Jurkat, Clone E6-1 (cell line): ENCODE results near the gene RFPL4A.

ENCODE experiments used
- DNase-seq: peaks from one replicate; pipeline ENCODE4 v3.0.0-alpha.2; 2011; ENCODE audit warnings: low read depth, low spot score
- H3K4me3 ChIP-seq: 2 replicates; pipeline ENCODE4 v1.5.1; 2011; ENCODE audit warnings: mild to moderate bottlenecking, low read length, control low read depth, moderate library complexity

The RFPL4A gene

DNA sequence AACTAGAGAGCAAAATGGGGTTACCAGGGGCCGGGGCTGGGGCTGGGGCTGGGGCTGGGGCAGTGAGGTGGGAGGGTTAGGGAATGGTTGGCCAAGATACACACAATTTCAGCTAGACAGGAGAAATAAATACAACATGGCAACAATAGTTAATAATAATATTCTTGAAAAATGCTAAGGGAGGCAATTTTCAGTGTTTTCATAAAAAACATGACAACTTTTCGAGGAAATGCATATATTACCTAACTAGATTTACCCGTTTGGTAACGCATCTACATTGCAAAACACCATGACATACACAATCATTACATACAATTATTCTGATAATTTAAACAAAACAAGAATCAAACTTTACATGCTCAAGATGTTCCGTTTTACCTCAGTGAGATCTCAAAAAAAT, 22.2 kb downstream of the RFPL4A start:
- no peak for DNase-seq
- H3K4me3 ChIP-seq, result no peak overlapping the region

DNA sequence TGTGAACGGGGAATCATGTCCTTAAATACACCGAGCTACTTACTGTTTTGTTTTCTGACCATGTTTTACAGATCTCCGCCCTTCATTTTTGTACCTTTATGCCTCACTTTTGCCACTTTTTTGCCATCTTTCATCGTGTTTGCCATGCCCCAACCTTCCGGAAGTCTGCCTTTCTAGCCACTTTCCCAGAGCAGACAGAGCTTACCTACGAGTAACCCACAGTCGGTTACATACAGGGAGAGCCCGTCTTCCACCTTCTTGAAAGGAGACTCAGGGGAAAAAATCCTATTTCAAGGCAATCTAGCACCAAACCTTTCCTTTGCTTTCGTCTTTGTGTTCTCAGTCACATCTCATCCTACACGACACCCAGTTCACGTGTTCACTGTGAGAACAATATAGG, 36.1 kb downstream of the RFPL4A start:
- DNase-seq, result no peak
- H3K4me3 ChIP-seq, result no peak overlapping the region

DNA sequence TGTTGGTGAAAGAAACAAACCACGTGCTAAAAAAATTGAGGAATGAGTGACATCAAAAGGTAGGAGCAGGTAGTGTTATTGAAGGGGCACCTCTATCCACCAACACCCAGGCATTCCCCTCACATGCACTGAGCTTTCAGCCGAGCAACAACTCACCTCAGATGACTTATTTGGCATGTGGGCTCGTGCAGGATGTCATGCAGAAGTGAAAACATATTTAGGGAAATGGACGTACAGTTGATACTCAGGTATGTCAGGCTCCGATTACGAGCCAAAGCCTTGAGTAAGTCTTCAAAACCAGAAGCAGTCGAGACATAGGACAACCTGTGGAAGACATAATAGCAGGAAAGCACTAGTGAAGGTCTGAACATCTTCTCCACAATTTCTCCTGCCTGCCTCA, 42.5 kb downstream of the RFPL4A start:
- H3K4me3 ChIP-seq, result no peak overlapping the region
- no peak for DNase-seq

DNA sequence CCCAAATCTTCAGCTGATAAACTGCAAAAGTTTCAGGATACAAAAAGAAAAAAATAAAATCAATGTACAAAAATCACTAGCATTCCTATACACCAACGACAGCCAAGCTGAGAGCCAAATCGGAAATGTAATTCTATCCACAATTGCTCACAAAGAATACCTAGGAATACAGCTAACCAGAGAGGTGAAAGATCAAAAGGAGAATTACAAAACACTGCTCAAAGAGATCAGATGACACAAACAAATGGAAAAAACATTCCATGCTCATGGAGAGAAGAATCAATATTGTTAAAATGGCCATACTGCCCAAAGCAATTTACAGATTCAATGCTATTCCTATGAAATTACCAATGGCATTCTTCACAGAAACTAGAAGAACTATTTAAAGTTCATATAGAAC, 43.4 kb downstream of the RFPL4A start:
- no peak for DNase-seq
- no peak overlapping the region for H3K4me3 ChIP-seq

DNA sequence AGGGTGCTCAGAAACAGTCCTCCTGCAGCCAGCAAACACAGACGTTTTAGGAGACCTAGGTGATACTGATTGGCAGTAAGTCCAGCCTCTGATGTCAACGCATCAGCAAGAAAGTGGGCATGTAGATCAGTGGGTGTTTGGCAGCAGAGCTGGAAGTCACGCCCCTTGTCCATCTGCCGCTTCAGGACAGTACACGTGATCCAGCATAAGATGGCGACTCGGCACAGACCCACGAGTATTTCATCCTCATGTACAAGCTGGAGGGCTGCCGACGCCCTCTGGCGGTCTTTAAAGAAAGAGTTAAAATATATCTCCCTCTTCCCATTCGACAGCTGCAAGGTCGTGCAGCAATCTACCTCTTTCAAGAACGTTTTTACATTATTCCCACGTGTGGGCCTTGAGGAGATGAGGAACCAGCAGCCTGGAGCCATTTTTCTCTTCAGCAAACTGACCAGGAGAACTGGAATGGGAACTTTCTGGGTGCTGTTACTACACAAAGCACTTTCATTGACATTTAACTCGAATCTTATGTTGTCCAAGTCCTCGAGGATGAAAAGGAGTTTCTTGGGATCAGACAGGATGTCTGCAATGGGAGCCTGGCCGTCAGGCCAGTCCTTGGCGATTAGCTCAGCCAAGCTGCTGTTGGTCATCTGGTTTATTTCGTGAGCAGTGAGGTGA, 50.6 kb downstream of the RFPL4A start:
- DNase-seq, result peak; percentile 86
- H3K4me3 ChIP-seq, result no peak overlapping the region

DNA sequence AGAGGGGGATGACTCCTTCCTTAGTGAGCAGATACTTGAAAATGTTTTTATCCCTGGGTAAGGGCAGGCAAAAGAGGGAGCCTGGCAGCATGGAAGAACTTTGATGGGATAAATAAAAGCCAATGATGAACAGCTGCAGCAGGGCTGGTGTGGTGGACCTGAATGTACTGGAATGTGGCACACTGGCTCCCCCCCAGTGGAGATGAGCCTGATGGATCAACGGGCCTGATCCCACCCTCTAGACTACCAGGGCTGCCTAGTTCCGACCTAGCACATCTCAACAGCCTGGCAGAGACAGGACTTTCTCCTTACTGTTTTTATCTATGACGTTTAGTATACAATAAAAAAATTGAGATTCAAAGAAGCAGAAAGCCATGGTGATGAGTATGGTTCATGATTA, 52.4 kb downstream of the RFPL4A start:
- no peak overlapping the region for H3K4me3 ChIP-seq
- no peak for DNase-seq

DNA sequence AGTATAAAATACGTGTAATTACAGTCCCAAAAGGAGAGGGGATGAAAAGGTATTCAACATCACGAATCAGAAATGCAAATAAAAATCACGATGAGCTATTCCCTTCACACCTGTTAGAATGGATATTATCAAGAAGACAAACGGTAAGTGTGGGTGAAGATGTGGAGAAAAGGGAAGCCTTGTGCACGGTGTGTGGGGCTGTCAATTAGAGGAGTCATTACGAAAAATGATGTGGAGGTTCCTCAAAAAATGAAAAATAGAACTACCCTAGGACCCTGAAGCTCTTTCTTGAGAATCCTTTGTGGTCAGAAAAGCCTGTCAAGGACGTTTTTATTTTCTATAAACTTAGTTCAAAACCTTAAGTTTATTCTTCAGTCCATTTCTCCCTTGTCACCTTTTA, 53.6 kb downstream of the RFPL4A start:
- H3K4me3 ChIP-seq, result no peak overlapping the region
- no peak for DNase-seq
